Measurements from ENCODE around the gene ZP1. TPM values are rescaled to one million over a fixed set of nuclear protein-coding genes. Genes with fewer than 3 reads are reported as not detected.

The ZP1 gene
- total and polyA plus RNA-seq, 10 donors: 0.05 to 0.07 TPM; not detected in 8

DNA sequence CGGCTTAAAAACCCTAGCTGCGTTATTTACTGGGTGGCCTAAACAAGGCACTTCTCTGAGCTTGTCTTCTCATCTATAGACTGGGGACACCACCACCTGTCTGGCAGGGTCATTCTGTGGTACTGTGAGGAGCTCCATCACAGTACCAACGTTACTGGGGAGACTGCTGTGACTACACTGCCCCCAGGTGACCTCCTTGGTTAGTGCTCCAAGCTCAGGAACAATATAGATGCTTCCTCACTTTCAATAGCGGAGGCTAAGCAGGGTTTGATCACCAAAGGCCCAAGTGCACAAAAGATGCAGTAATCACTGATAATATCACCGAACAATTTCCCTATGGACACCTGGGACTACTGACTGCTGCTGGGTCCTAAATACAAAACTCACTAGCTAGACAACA is 20.2 kb downstream of the ZP1 start:
- Histone ChIP-seq H3K36me3 (peaks cover 0 to 50% (median 17%) of the 10 kb centered on the region in 6 donors), H3K27ac (no peak overlapping the region), H3K4me1 (peaks cover 0 to 23% (median 17%) of the 10 kb centered on the region in 6 donors), H3K27me3 (replicated peaks in 1 of 7) (no peaks in the 10 kb centered on the region), H3K4me3 (no peak overlapping the region), H3K9me3 (no peaks in the 10 kb centered on the region)
- intact Hi-C loops (cut with DNase I; ENCODE audit: low total_unique reads): loop anchor here (5.0 kb wide), 1 partner anchor 55 kb away; no protein-coding TSS in a partner anchor
- no peak for DNase-seq
- WGBS, 5 donors: 64 to 69% (median 65%) methylated on average over 5 of the region's 5 CpGs
- TF ChIP-seq POLR2A (IDR thresholded peaks at IDR 0.05) (no peak), CTCF (IDR thresholded peaks at IDR 0.05 in 8 of 11, conservative IDR thresholded peaks at IDR 0.05 in 3 of 11) (peak in 9 of 11 experiments; percentile 10 to 52 (median 37))

DNA sequence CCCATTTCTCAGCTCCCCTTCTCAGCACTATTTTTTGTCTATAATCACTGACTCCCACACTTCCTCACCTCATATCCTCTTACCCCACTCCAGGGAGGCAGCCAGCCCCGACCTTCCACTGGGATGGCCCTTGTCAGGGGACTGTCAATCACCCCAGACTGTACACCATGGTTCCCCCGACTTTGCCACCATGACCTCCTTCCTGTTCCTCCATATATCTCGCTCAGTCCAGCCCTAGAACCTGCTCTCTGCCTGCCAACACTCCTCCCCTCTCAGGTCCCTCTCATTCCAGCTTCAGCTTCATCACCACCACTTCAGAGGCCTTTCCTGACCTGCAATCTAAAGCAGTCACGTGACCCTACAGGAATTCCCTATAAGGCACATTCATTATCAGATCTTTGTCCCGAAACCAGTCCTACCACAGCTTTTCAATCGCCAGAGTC is 22.5 kb downstream of the ZP1 start:
- Histone ChIP-seq H3K36me3 (peaks cover 0 to 71% (median 41%) of the 10 kb centered on the region in 6 donors), H3K27me3 (replicated peaks in 1 of 7) (no peaks in the 10 kb centered on the region), H3K9me3 (no peaks in the 10 kb centered on the region), H3K27ac (peak overlapping the region in 5 of 8 donors; percentile 23 to 70 (median 48)), H3K4me1 (peaks cover 0 to 23% (median 17%) of the 10 kb centered on the region in 6 donors), H3K4me3 (no peak overlapping the region)
- 40 to 50% (median 44%) methylated on average over 6 of the region's 6 CpGs for WGBS, 5 donors
- DNase-seq: no peak
- intact Hi-C loops (cut with DNase I; ENCODE audit: low total_unique reads): loop anchor here (5.0 kb wide), 1 partner anchor 58 kb away; no protein-coding TSS in a partner anchor
- TF ChIP-seq CTCF (IDR thresholded peaks at IDR 0.05 in 8 of 11, conservative IDR thresholded peaks at IDR 0.05 in 3 of 11) (no peak), POLR2A (IDR thresholded peaks at IDR 0.05) (no peak), POLR2AphosphoS5 (IDR thresholded peaks at IDR 0.05) (no peak)

GRCh38 chr11:60890696-60891095 is 23.4 kb downstream of the ZP1 start:
- intact Hi-C loops (cut with DNase I; ENCODE audit: low total_unique reads): no loop called here
- H3K27ac ChIP-seq: peak overlapping the region in 5 of 8 donors; percentile 23 to 70 (median 51)
- H3K36me3 ChIP-seq: peaks cover 0 to 79% (median 49%) of the 10 kb centered on the region in 6 donors
- TF ChIP-seq POLR2A (IDR thresholded peaks at IDR 0.05): no peak
- TF ChIP-seq POLR2AphosphoS5 (IDR thresholded peaks at IDR 0.05): peak in 2 of 3 donors; percentile 52 to 62
- H3K9me3 ChIP-seq: no peaks in the 10 kb centered on the region
- H3K4me1 ChIP-seq: peaks cover 0 to 23% (median 17%) of the 10 kb centered on the region in 6 donors
- 37 to 51% (median 41%) methylated on average over 5 of the region's 5 CpGs for WGBS, 5 donors
- no peak for DNase-seq
- H3K4me3 ChIP-seq: no peak overlapping the region
- H3K27me3 ChIP-seq (replicated peaks in 1 of 7): no peaks in the 10 kb centered on the region

- 59 to 71% (median 66%) methylated on average over 6 to 7 of the region's 7 CpGs for WGBS, 5 donors
- peak overlapping the region in 4 of 8 donors; percentile 39 to 70 (median 56) for H3K27ac ChIP-seq
- no peak for DNase-seq
- peaks cover 1 to 85% (median 54%) of the 10 kb centered on the region in 6 donors for H3K36me3 ChIP-seq
- no peaks in the 10 kb centered on the region for H3K27me3 ChIP-seq (replicated peaks in 1 of 7)
- peaks cover 0 to 23% (median 17%) of the 10 kb centered on the region in 6 donors for H3K4me1 ChIP-seq
- no peak overlapping the region for H3K4me3 ChIP-seq
- no peaks in the 10 kb centered on the region for H3K9me3 ChIP-seq
- TF ChIP-seq CTCF (IDR thresholded peaks at IDR 0.05 in 8 of 11, conservative IDR thresholded peaks at IDR 0.05 in 3 of 11): no peak
- no peak for TF ChIP-seq POLR2AphosphoS5 (IDR thresholded peaks at IDR 0.05)
- TF ChIP-seq POLR2A (IDR thresholded peaks at IDR 0.05): no peak
- intact Hi-C loops (cut with DNase I; ENCODE audit: low total_unique reads): no loop called here
Observed at GRCh38 chr11:60891103-60891741, 23.9 kb downstream of the ZP1 start.

Measured in spleen (tissue), 11 donors.